Measurements from ENCODE around the gene FBXO24. TPM values are rescaled to one million over a fixed set of nuclear protein-coding genes. Genes with fewer than 3 reads are reported as not detected.
"Not testable (repeated sequence)": the region's sequence is repeated elsewhere in the genome, so short reads cannot be mapped to it uniquely, and the experiment has no call there.

FBXO24 gene
- total and polyA plus RNA-seq, 2 of the 8 experiments (the other 6 are each of a cell fraction or from before 2014, with no cell fraction given) = 0.35 to 0.57 TPM

- H3K36me3 ChIP-seq (ENCODE audit: control insufficient read depth in 2 of 4, insufficient read depth in 4 of 4, low read length in 3 of 4); H2AFZ ChIP-seq (ENCODE audit: low read length); H2BK120ac ChIP-seq (replicated peaks; ENCODE audit: low read depth, low read length); H4K20me1 ChIP-seq (replicated peaks in 1 of 2; ENCODE audit: control insufficient read depth in 1 of 2, insufficient read depth in 2 of 2, low read length in 2 of 2); H3K23me2 ChIP-seq (ENCODE audit: low read depth, low read length); H3K18ac ChIP-seq (ENCODE audit: extremely low read depth, low read length); H3K27me3 ChIP-seq (replicated peaks in 1 of 4; ENCODE audit: control insufficient read depth in 3 of 4, extremely low read depth in 1 of 4, insufficient read depth in 3 of 4, low read length in 3 of 4); H2BK5ac ChIP-seq (ENCODE audit: low read depth, low read length); H2BK12ac ChIP-seq (ENCODE audit: low read depth, low read length); H4K8ac ChIP-seq (ENCODE audit: extremely low read depth, insufficient read depth, low read length); H3K4ac ChIP-seq (replicated peaks; ENCODE audit: insufficient read length, low read depth, low read length); H2BK20ac ChIP-seq (ENCODE audit: low read length); H3K79me1 ChIP-seq (ENCODE audit: low read depth, low read length); H4K5ac ChIP-seq (ENCODE audit: insufficient read length, low read depth, low read length); H4K91ac ChIP-seq (replicated peaks; ENCODE audit: insufficient read length, low read length); H3K14ac ChIP-seq (ENCODE audit: insufficient read length); H3K9ac ChIP-seq (replicated peaks in 1 of 4; ENCODE audit: extremely low read depth in 1 of 4, low read depth in 3 of 4, low read length in 3 of 4); H3K23ac ChIP-seq (ENCODE audit: insufficient read length); H2BK15ac ChIP-seq (ENCODE audit: low read length); H2AK5ac ChIP-seq (ENCODE audit: low read depth, low read length); FAIRE-seq; H3K9me3 ChIP-seq (ENCODE audit: insufficient read depth in 2 of 2, low read depth in 1 of 2, low read length in 1 of 2); H3K56ac ChIP-seq (replicated peaks; ENCODE audit: insufficient read length, low read depth, low read length); H3K27ac ChIP-seq (ENCODE audit: low read depth, low read length); DNase-seq (ENCODE audit: low read depth in 1 of 2, low spot score in 2 of 2): not testable (repeated sequence)
- H3K4me2 ChIP-seq (ENCODE audit: insufficient read depth in 1 of 2, low read depth in 2 of 2, low read length in 2 of 2) = peak overlapping the region; percentile 51 to 64; a peak in 2 of 4 replicates
- H3K4me3 ChIP-seq (ENCODE audit: extremely low read depth in 1 of 4, insufficient read depth in 2 of 4, low read depth in 3 of 4, low read length in 4 of 4) = peak overlapping the region in 1 of 4 experiments; percentile 43; a peak in 1 of 8 replicates
- 82% methylated on average over 7 of the region's 7 CpGs; no CpG with 5 or more reads in 1 of the 2 experiments for WGBS, 2 experiments (ENCODE audit: extremely low coverage in 1 of 2, insufficient coverage in 1 of 2, insufficient read length in 1 of 2, insufficient replicate concordance in 2 of 2, low coverage in 1 of 2, low lambda C conversion rate in 2 of 2, missing lambda C conversion rate in 1 of 2)
- ChIA-PET POLR2A (ENCODE audit: partially characterized antibody) (interaction anchor here (1.2 to 2.7 kb wide), 7 partner anchors 10 to 136 kb away, joined by 3 to 12 read pairs (median 3); no protein-coding TSS in a partner anchor), CTCF (ENCODE audit: partially characterized antibody) (interaction anchor here (0.7 to 26.5 kb wide), 8 partner anchors 8 to 553 kb away, joined by 3 to 341 read pairs (median 3); no protein-coding TSS in a partner anchor)
- H3K4me1 ChIP-seq (replicated peaks in 1 of 4; ENCODE audit: control insufficient read depth in 3 of 4, insufficient read depth in 4 of 4, low read length in 3 of 4) = peaks cover 13 to 44% (median 25%) of the 10 kb centered on the region in 4 experiments; a peak in 6 of 7 replicates
- peaks cover 0 to 35% of the 10 kb centered on the region in 2 experiments; a peak in 3 of 4 replicates for H3K79me2 ChIP-seq (ENCODE audit: control insufficient read depth in 1 of 2, insufficient read depth in 2 of 2, low read length in 2 of 2)
Measured at GRCh38 chr7:100541309-100541708, 44.8 kb upstream of the FBXO24 start.

All from H1 (cell line).